H9 (cell line): ENCODE data around the gene TCEAL9. TPM values are rescaled to one million over a fixed set of nuclear protein-coding genes. Genes with fewer than 3 reads are reported as not detected.

ENCODE experiments used
- DNase-seq: peaks from one replicate; pipeline ENCODE4 v3.0.0-alpha.2; 2017
- H2AFZ ChIP-seq: one replicate; pipeline ENCODE4 v1.6.1; 2013; ENCODE audit warnings: mild to moderate bottlenecking, low read length, control low read depth, moderate library complexity
- H2AK5ac ChIP-seq: 2 replicates; pipeline ENCODE4 v1.6.1; 2013; ENCODE audit warnings: low read length, control low read depth, mixed read lengths; ENCODE audit not compliant: insufficient read length
- H2BK120ac ChIP-seq: one replicate; pipeline ENCODE4 v1.6.1; 2013; ENCODE audit warnings: low read depth, mild to moderate bottlenecking, low read length, control low read depth, inconsistent platforms; ENCODE audit not compliant: poor library complexity, severe bottlenecking
- H2BK12ac ChIP-seq: 2 replicates; pipeline ENCODE4 v1.6.1; 2013; ENCODE audit warnings: low read length, control low read depth, mixed read lengths, low read depth; ENCODE audit not compliant: insufficient read length
- H2BK15ac ChIP-seq: 2 replicates; pipeline ENCODE4 v1.6.1; 2013; ENCODE audit warnings: low read depth, low read length, control low read depth
- H2BK20ac ChIP-seq: one replicate; pipeline ENCODE4 v1.6.1; 2013; ENCODE audit warnings: low read depth, mild to moderate bottlenecking, low read length, control low read depth, inconsistent platforms; ENCODE audit not compliant: poor library complexity, severe bottlenecking
- H2BK5ac ChIP-seq: 2 replicates; pipeline ENCODE4 v1.6.1; 2013; ENCODE audit warnings: low read length, control low read depth, mixed read lengths; ENCODE audit not compliant: insufficient read length
- H3K14ac ChIP-seq: 2 replicates; pipeline ENCODE4 v1.6.1; 2013; ENCODE audit warnings: low read length, control low read depth; ENCODE audit not compliant: insufficient read depth
- H3K18ac ChIP-seq: 2 replicates; pipeline ENCODE4 v1.6.1; 2013; ENCODE audit warnings: low read depth, mild to moderate bottlenecking, mixed read lengths, low read length, control low read depth; ENCODE audit not compliant: insufficient read length
- H3K23ac ChIP-seq: 2 replicates; pipeline ENCODE4 v1.6.1; 2013; ENCODE audit warnings: low read length, control low read depth, mixed read lengths, low read depth; ENCODE audit not compliant: insufficient read length
- H3K23me2 ChIP-seq: 2 replicates; pipeline ENCODE4 v1.6.1; 2013; ENCODE audit warnings: low read depth, mild to moderate bottlenecking, mixed read lengths, low read length, control low read depth; ENCODE audit not compliant: insufficient read length, poor library complexity, severe bottlenecking
- H3K27ac ChIP-seq: 2 replicates; pipeline ENCODE4 v1.5.1; 2013; ENCODE audit warnings: low read length, control low read depth, mixed read lengths, low read depth; ENCODE audit not compliant: insufficient read length
- H3K27me3 ChIP-seq: 2 replicates; pipeline ENCODE4 v1.6.1; 2013; ENCODE audit warnings: low read length, control low read depth, inconsistent platforms; ENCODE audit not compliant: insufficient read depth
- H3K4ac ChIP-seq: 2 replicates; pipeline ENCODE4 v1.6.1; 2013; ENCODE audit warnings: low read depth, mild to moderate bottlenecking, control low read depth, inconsistent platforms, low read length, moderate library complexity
- H3K4me1 ChIP-seq: 2 replicates; pipeline ENCODE4 v1.6.1; 2013; ENCODE audit warnings: low read length, control low read depth, inconsistent platforms; ENCODE audit not compliant: insufficient read depth
- H3K4me2 ChIP-seq: 2 replicates; pipeline ENCODE4 v1.6.1; 2013; ENCODE audit warnings: low read length, control low read depth, mixed read lengths; ENCODE audit not compliant: insufficient read length, insufficient read depth
- H3K56ac ChIP-seq: 2 replicates; pipeline ENCODE4 v1.6.1; 2013; ENCODE audit warnings: low read depth, mild to moderate bottlenecking, mixed read lengths, low read length, control low read depth; ENCODE audit not compliant: insufficient read length
- H3K79me1 ChIP-seq: 2 replicates; pipeline ENCODE4 v1.6.1; 2013; ENCODE audit warnings: low read depth, mild to moderate bottlenecking, moderate library complexity, low read length, control low read depth, inconsistent platforms; ENCODE audit not compliant: insufficient read depth, poor library complexity, severe bottlenecking
- H3K79me2 ChIP-seq: 2 replicates; pipeline ENCODE4 v1.6.1; 2013; ENCODE audit warnings: low read length, control low read depth, inconsistent platforms; ENCODE audit not compliant: insufficient read depth
- H3K9ac ChIP-seq: 2 replicates; pipeline ENCODE4 v1.6.1; 2013; ENCODE audit warnings: low read length, control low read depth, mixed read lengths; ENCODE audit not compliant: insufficient read length; ENCODE audit errors: extremely low read depth
- H3K9me3 ChIP-seq: one replicate; pipeline ENCODE4 v1.6.1; 2013; ENCODE audit warnings: low read depth, low read length, inconsistent platforms; ENCODE audit not compliant: control insufficient read depth
- H3T11ph ChIP-seq: one replicate; pipeline ENCODE4 v1.6.1; 2013; ENCODE audit warnings: mild to moderate bottlenecking, low read length, control low read depth, inconsistent platforms
- H4K20me1 ChIP-seq: one replicate; pipeline ENCODE4 v1.6.1; 2013; ENCODE audit not compliant: control insufficient read depth, insufficient read length, insufficient read depth
- H4K5ac ChIP-seq: 2 replicates; pipeline ENCODE4 v1.6.1; 2013; ENCODE audit warnings: low read depth, mild to moderate bottlenecking, mixed read lengths, low read length, control low read depth; ENCODE audit not compliant: insufficient read length
- H4K8ac ChIP-seq: replicated peaks from 2 replicates; pipeline ENCODE4 v1.6.1; 2013; ENCODE audit warnings: low read length, control low read depth, mixed read lengths, low read depth; ENCODE audit not compliant: insufficient read length
- H4K91ac ChIP-seq: 2 replicates; pipeline ENCODE4 v1.6.1; 2013; ENCODE audit warnings: low read depth, mild to moderate bottlenecking, moderate library complexity, mixed read lengths, low read length, control low read depth; ENCODE audit not compliant: insufficient read length
- H3K27ac Mint-ChIP-seq, 3 experiments: 2 replicates in 2 of 3; 3 replicates in 1 of 3; pipeline ENCODE4 v1.8.0; 2020 to 2021; ENCODE audit warnings: mixed read lengths in 3 of 3, mild to moderate bottlenecking in 1 of 3, moderate library complexity in 1 of 3
- H3K27me3 Mint-ChIP-seq: 2 replicates; pipeline ENCODE4 v1.8.0; 2021; ENCODE audit warnings: low read depth, mild to moderate bottlenecking, moderate library complexity, mixed read lengths
- H3K36me3 Mint-ChIP-seq, 3 experiments: 2 replicates in 2 of 3; 3 replicates in 1 of 3; pipeline ENCODE4 v1.8.0; 2020 to 2021; ENCODE audit warnings: low read depth in 3 of 3, mixed read lengths in 3 of 3; ENCODE audit not compliant: insufficient read depth in 1 of 3
- H3K4me1 Mint-ChIP-seq, 2 experiments: 2 replicates each; pipeline ENCODE4 v1.8.0; 2020; ENCODE audit warnings: mixed read lengths in 2 of 2
- H3K4me3 Mint-ChIP-seq, 2 experiments: 2 replicates in 1 of 2; 3 replicates in 1 of 2; pipeline ENCODE4 v1.8.0; 2020 to 2021; ENCODE audit warnings: mild to moderate bottlenecking in 2 of 2, mixed read lengths in 2 of 2, moderate library complexity in 1 of 2
- H3K9me3 Mint-ChIP-seq, 2 experiments: 2 replicates in 1 of 2; 3 replicates in 1 of 2; pipeline ENCODE4 v1.8.0; 2020; ENCODE audit warnings: mild to moderate bottlenecking in 2 of 2, mixed read lengths in 2 of 2, moderate library complexity in 1 of 2
- WGBS: extraction: QIAGEN DNeasy Blood & Tissue Kit; methylation state at CpG from one replicate; pipeline ENCODE4 v1.1.7; 2013; ENCODE audit warnings: missing lambda C conversion rate, low lambda C conversion rate, mixed read lengths; ENCODE audit not compliant: insufficient read length; ENCODE audit errors: extremely low coverage; 5-methylcytosine and 5-hydroxymethylcytosine counted together
- total RNA-seq: library from RNA; stranded (reverse); gene quantifications from 2 replicates; pipeline ENCODE4 v1.2.1, GENCODE V29; 2021
- TF ChIP-seq, protein P1 (sequence below): fragments of 200-600 bp; sonication (generic); conservative IDR thresholded peaks from 3 replicates; pipeline ENCODE4 v1.8.0; 2021; ENCODE audit warnings: antibody characterized with exemption, mild to moderate bottlenecking

TCEAL9 gene
- total RNA-seq, 1 experiment from 2014 or later = 30.5 TPM

DNA sequence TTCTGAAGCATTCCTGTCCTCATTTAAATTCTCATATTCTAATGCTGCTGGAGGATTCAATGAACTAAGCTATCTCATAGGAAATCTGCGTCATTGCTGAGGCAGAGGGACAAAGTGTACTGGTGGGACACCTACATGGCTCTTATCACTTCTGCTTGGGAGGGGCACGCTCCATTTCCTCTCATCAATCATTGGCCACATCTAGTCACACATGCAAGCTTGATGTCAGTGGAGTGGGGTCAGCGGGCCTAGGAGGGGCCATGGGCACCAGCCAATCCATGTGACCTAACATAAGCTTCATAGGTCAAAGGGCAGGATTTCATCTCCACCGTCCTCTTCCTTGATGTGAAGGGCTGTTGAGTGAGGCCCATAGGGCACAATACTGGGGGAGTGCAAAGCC is 41.4 kb downstream of the TCEAL9 start:
- TF ChIP-seq, protein P1, sequence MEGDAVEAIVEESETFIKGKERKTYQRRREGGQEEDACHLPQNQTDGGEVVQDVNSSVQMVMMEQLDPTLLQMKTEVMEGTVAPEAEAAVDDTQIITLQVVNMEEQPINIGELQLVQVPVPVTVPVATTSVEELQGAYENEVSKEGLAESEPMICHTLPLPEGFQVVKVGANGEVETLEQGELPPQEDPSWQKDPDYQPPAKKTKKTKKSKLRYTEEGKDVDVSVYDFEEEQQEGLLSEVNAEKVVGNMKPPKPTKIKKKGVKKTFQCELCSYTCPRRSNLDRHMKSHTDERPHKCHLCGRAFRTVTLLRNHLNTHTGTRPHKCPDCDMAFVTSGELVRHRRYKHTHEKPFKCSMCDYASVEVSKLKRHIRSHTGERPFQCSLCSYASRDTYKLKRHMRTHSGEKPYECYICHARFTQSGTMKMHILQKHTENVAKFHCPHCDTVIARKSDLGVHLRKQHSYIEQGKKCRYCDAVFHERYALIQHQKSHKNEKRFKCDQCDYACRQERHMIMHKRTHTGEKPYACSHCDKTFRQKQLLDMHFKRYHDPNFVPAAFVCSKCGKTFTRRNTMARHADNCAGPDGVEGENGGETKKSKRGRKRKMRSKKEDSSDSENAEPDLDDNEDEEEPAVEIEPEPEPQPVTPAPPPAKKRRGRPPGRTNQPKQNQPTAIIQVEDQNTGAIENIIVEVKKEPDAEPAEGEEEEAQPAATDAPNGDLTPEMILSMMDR = no peak
- H3K9ac ChIP-seq = no peak overlapping the region
- no peaks in the 10 kb centered on the region for H3K79me1 ChIP-seq
- H3K4me2 ChIP-seq = no peak overlapping the region
- H3K56ac ChIP-seq = no peak overlapping the region
- no peak overlapping the region for H3T11ph ChIP-seq
- H3K27me3 Mint-ChIP-seq = peaks cover 8% of the 10 kb centered on the region
- no peak overlapping the region for H2BK12ac ChIP-seq
- no peak overlapping the region for H4K91ac ChIP-seq
- H2AFZ ChIP-seq = no peak overlapping the region
- H2BK20ac ChIP-seq = no peak overlapping the region
- no peak overlapping the region for H3K27ac Mint-ChIP-seq
- no peaks in the 10 kb centered on the region for H4K20me1 ChIP-seq
- no peak overlapping the region for H3K18ac ChIP-seq
- no peak overlapping the region for H3K14ac ChIP-seq
- no peak overlapping the region for H4K5ac ChIP-seq
- no peaks in the 10 kb centered on the region for H3K79me2 ChIP-seq
- WGBS = no CpG with 5 or more reads among the region's 4 CpGs
- H2BK5ac ChIP-seq = no peak overlapping the region
- no peak overlapping the region for H2BK120ac ChIP-seq
- H3K4ac ChIP-seq = no peak overlapping the region
- no peaks in the 10 kb centered on the region for H3K23me2 ChIP-seq
- H4K8ac ChIP-seq = no peak overlapping the region
- H3K4me1 ChIP-seq = no peaks in the 10 kb centered on the region
- H2AK5ac ChIP-seq = no peak overlapping the region
- no peaks in the 10 kb centered on the region for H3K9me3 ChIP-seq
- no peaks in the 10 kb centered on the region for H3K36me3 Mint-ChIP-seq
- H3K23ac ChIP-seq = no peak overlapping the region
- no peak overlapping the region; a peak in 1 of 5 replicates for H3K4me3 Mint-ChIP-seq
- H3K27ac ChIP-seq = no peak overlapping the region
- DNase-seq = no peak
- peaks cover 0 to 49% of the 10 kb centered on the region in 2 experiments; a peak in 4 of 5 replicates for H3K9me3 Mint-ChIP-seq
- no peaks in the 10 kb centered on the region for H3K27me3 ChIP-seq
- no peak overlapping the region for H2BK15ac ChIP-seq
- no peaks in the 10 kb centered on the region for H3K4me1 Mint-ChIP-seq
